AG10803 (cell line): Measurements from ENCODE around the gene PIGU.
"Not testable (repeated sequence)": the region's sequence is repeated elsewhere in the genome, so short reads cannot be mapped to it uniquely, and the experiment has no call there.

Experiments used
- DNase-seq: peaks from one replicate; pipeline ENCODE4 v3.0.0; 2010; ENCODE audit warnings: low read depth
- H3K4me3 ChIP-seq: 2 replicates; pipeline ENCODE4 v1.5.1; 2011; ENCODE audit warnings: mild to moderate bottlenecking, low read length, control low read depth
- TF ChIP-seq, protein P1 (sequence below): conservative IDR thresholded peaks from 2 replicates; pipeline ENCODE4 v1.5.1; 2011; ENCODE audit warnings: mild to moderate bottlenecking, low read length, control low read depth, inconsistent platforms

PIGU gene

DNA sequence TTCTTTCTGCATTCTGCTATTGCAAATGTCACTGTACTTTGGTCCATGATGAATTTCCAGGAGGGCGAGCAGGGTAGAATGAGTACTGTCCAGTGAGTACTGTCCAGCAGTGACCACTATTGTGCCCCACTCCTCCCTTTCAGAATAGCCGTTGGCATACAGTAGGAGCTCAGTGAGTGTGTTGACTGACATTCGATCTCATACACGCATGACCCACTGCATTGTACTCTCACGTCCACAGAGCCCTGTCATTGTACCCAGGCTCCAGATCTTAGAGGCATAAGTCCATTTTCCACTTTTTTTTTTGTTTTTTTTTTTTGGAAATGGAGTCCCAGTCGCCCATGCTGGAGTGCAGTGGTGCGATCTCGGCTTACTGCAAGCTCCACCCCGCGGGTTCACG lies 152.5 kb downstream of the PIGU start:
- no peak overlapping the region for H3K4me3 ChIP-seq
- DNase-seq = no peak
- TF ChIP-seq, protein P1, sequence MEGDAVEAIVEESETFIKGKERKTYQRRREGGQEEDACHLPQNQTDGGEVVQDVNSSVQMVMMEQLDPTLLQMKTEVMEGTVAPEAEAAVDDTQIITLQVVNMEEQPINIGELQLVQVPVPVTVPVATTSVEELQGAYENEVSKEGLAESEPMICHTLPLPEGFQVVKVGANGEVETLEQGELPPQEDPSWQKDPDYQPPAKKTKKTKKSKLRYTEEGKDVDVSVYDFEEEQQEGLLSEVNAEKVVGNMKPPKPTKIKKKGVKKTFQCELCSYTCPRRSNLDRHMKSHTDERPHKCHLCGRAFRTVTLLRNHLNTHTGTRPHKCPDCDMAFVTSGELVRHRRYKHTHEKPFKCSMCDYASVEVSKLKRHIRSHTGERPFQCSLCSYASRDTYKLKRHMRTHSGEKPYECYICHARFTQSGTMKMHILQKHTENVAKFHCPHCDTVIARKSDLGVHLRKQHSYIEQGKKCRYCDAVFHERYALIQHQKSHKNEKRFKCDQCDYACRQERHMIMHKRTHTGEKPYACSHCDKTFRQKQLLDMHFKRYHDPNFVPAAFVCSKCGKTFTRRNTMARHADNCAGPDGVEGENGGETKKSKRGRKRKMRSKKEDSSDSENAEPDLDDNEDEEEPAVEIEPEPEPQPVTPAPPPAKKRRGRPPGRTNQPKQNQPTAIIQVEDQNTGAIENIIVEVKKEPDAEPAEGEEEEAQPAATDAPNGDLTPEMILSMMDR = no peak

DNA sequence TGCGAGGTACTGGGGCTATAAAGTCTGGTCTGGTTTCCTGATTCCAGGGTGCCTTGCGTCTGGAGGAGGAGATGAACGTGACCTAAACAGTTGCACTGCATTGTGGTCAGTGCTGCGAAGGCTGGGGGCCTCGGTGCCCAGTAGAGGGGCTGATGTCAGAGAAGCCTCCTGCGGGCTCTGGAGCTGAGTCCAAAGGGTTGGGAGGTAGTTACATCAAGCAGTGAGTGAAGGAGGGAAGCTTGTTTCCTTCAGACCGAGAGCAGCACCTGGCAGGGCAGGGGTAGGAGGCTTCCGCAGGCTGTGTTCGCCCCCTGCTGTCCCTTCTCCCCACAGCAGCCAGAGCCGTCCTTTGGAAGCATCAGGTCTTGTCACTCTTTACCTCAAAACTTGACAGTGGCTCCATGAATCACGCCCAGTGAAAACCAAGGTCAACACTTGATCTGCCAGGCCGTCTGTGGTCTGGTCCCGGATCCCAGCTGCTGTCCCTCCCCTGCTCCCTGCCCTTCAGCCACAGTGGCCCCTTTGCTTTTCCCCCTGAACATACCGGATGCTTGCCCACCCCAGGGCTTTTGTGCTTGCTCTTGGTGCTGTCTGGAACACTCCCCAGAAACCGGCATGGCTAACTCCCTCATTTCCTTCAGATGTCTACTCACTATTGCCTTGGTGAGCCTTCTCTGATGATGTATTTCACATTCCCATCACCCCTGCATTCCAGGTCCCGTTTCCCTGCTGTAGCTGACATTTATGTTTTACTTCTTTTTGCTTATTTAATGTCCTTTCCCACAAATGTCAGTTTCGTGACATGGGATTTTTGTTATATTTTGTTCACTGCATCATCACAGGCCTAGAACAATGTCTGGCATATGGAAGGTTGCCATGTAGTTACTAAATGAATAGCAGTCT lies 153.7 kb downstream of the PIGU start:
- TF ChIP-seq, protein P1 = peak; percentile 57
- DNase-seq = peak; percentile 89
- no peak overlapping the region for H3K4me3 ChIP-seq

DNA sequence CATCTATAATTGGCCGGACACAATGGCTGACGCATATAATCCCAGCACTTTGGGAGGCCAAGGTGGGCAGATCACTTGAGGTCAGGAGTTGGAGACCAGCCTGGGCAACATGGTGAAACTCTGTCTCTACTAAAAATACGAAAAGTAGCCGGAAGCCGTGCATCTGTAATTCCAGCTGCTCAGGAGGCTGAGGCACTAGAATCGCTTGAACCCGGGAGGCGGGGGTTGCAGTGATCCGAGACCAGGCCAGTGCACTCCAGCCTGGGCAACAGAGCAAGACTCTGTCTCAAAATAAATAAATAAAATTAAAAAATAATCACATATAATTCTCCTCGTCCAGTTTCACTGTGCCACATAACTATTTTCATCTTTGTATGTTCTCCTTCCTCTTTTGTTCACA lies 157.1 kb downstream of the PIGU start:
- H3K4me3 ChIP-seq, DNase-seq: not testable (repeated sequence)

DNA sequence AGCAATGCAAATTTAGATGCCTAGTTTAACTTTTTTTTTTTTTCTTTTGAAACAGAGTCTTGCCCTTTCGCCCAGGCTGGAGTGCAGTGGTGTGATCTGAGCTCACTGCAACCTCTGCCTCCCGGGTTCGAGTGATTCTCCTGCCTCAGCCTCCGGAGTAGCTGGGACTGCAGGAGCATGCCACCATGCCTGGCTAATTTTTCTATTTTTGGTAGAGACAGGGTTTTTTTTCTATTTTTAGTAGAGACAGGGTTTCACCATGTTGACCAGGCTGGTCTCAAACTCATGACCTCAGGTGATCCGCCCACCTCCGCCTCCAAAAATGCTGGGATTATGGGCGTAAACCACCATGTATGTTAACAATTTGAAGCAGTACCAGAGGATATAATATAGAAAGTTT lies 158.0 kb downstream of the PIGU start:
- not testable (repeated sequence) for H3K4me3 ChIP-seq, DNase-seq

DNA sequence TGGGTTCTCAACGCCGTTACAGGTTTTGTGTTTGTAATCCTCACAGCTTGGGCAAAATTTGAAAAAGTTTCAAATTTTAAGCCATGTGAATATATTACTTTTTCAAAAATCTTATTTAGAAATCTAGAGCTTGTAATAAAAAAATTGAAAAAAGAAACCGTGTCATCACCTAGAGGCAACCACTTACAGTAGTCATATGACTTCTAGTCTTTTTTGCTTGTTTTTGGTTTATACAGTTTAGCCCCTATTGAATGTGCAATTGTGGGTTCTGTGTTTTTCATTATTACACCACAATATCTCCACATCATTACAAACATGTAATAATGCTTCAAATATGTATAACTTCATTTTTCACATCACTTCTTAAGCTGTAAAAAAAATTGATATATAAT lies 159.8 kb downstream of the PIGU start:
- peak; percentile 21 for DNase-seq

DNA sequence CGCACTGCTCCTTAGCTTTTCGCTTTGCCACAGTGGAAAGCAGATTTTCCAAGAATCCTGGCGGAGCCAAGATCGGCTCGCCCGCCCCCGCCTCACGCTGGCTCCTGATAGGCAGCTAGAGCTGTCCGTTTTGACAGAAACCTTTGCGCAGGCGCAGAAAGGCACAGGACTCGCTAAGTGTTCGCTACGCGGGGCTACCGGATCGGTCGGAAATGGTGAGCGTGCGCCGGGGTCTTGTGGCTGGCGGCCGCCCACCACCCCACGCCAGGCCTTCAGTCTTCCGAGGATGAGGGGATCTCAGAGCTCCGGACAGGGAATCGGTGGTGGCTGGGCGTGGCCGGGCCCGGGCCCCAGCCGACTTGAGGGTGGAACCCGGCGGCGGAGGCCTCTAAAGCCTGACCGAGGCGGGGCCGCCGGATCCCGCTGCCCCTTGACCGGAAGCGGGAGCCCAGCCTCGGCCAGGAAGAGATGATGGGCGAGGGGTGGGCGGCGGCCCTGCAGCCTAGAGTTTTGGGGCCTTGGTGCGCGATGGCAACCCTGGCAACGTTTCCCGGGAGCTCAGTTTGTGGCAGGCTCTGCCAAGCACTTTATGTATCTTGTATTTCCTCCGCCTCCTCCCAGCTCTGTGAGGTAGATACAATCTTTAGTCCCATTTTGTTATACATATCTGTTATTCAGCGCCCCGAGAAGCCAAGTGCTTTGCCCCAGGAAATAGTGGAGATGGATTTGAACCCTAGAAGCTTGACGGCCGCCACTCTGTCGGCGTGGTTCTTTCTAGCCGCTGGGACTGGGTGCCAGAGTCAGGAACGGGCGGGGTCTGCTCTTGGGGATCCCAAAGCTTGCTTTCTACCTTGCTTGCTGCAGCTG lies 160.4 kb downstream of the PIGU start, which contains the start of gene DYNLRB1:
TSS of gene DYNLRB1 (plus strand) at position 176 of the 867 bp plus-strand sequence. CDS start at position 213, 37 bp downstream.
- peak; percentile 97 for DNase-seq
- H3K4me3 ChIP-seq = peak within 1 kb of the TSS; percentile 94
- TF ChIP-seq, protein P1 = no peak

More for the DNA sequence above, 159.8 kb downstream of the PIGU start:
- TF ChIP-seq, protein P1 = no peak
- peak overlapping the region; percentile 94 for H3K4me3 ChIP-seq

DNA sequence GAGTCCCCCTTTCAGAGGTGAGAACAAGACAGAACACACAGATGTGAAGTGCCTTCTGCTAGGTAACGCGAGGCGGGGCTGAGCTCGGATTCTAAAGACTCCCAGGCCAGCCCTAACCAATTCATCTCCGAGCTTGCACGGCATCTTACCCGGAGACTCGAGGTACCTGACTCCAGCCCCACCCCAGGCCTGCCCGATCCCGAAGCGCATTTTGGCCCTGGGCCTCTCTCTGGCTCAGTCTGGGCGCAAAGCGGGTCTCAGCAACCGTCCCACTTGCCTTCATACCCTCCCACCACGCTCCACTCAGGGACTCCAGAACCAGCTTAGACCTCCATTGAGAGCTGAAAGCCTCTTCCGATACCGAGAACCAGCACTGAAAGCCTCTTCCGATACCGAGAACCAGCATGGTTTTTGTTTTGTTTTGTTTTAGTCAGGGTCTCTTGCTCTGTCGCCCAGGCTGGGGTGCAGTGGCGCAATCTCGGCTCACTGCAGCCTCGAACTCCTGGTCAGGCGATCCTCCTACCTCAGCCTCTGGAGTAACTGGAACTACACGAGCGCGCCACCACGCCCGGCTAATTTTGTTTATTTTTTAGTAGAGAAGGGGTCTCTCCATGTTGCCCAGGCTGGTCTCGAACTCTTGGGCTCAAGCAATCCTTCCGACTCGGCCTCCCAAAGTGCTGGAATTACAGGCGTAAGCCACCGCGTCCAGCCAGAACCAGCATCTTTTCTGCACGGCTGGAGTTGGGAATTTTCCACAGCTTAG lies 161.2 kb downstream of the PIGU start:
- DNase-seq = no peak
- H3K4me3 ChIP-seq = peak overlapping the region; percentile 94
- TF ChIP-seq, protein P1 = no peak; the same call in 1 of the 2 replicates
